ENCODE results near the gene MBTD1.

Gene MBTD1

GRCh38 chr17:51147650-51148049 lies 112.2 kb downstream of the MBTD1 start:
- DNase-seq (ENCODE audit: low read depth in 3 of 3) = no peak

DNA sequence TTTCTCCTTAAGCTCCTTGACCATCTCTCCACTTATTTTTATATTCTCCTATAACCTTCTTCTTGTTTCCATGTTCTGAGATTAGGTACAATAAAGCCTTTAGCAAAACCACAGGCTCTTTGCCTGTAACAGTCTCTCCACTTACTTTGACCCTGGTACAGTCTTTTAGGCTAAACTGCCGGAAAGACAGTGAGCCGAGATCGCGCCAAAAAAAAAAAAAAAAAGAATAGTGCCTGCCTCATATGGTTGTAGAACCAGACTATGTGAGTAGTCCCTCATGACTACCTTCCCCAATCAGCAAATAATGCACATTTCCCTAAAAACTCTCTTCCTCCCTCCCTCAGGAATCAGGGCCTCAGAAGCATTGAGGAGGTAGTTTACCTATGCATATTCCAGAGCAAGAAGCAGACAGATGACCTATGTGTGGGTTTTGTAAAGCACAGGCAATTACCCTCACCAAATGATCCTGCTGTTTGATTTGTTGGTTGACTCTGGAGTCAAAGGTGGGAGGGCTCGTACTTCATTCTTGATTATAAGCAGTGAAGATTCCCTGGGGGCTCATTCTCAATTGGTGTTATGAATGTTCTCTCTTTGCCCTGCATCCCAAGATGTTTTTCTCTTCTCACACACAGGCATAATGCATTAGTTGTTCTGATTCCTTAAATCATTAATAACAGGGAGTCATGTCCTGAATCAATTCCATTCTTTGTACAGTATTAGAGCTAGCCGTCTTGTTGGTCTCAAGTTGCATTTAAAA lies 115.4 kb downstream of the MBTD1 start:
- no peak for DNase-seq (ENCODE audit: low read depth in 3 of 3)

DNA sequence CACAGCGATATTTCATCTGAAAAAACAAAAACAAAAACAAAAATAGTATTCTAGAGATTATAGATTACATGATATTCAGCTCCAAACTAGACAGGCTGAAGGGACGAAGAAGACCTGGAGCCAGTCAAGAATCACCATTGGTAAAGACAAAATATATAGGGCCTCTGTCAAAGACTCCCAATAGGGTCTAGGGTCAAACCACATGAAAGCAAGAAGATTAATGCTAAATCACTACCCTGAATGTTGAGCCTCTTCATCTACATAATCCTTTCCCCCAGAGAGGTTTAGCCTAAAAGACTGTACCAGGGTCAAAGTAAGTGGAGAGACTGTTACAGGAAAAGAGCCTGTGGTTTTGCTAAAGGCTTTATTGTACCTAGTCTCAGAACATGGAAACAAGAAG lies 117.3 kb downstream of the MBTD1 start:
- DNase-seq (ENCODE audit: low read depth in 3 of 3) = no peak

DNA sequence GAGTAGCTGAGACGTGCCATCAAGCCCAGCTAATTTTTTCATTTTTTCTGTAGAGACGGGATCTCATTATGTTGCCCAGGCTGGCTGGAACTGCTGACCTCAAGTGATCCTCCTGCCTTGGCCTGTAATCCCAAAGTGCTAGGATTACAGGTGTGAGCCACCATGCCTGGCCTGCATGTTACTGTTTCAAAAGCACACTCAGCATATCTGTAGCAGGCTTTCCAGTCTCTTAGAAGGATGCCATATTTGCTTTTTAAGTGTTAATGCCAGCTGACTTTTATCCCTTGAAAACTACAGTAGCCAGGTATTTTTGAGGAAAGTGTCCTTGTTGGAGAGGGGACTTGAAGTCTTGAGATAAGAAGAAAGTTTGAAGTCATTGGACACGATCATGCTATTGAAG lies 123.9 kb downstream of the MBTD1 start:
- no peak for DNase-seq (ENCODE audit: low read depth in 3 of 3)

- DNase-seq (ENCODE audit: low read depth in 3 of 3) = no peak
Observed at GRCh38 chr17:51133365-51133764, 126.5 kb downstream of the MBTD1 start.

DNA sequence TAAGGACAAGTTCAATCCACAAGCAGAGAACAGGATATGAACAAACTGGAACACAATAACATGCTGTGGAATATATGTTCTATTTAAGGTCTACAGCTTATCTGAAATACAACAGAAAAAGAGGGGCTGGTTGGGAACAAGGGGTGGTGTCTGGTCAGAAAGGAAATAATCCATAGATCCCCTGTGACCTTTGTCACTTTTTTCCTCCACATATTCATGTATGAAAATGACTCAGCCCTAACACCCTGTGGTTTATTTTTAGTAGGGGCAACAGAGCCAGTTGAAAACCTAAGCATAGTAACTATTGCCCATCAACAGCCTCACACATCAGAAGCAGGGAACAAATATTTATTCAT lies 126.9 kb downstream of the MBTD1 start:
- no peak for DNase-seq (ENCODE audit: low read depth in 3 of 3)

DNA sequence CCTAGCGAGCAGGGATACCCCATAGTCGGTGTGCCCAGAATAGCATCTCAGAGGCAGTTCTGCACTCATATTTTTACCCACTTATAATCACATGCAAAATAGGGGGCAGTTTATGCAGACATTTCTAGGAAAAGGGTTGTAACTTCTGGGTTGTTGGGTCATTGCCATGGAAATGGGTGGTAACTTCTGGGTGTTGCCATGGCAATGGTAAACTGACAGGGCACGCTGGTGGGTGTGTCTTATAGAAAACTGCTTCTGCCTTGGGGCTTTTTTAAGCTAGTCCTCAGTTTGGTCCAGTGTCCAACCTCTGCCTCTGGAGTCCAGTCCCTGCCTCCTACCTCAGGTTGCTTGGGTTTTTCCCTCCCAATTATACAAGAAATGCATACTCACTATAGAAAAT lies 131.8 kb downstream of the MBTD1 start:
- no peak for DNase-seq (ENCODE audit: low read depth in 3 of 3)

Measured in stimulated activated CD4-positive, alpha-beta T cell treated with anti-CD3 and anti-CD28 coated beads, TNF-alpha, amount 100 ng/mL, for 4 hours (primary cell).